HG02884 (cell line): ENCODE data around the gene MED25.
"Not testable (repeated sequence)": the region's sequence is repeated elsewhere in the genome, so short reads cannot be mapped to it uniquely, and the experiment has no call there.

Experiments used
- ATAC-seq: cut with Tn5 transposase; IDR thresholded peaks from one replicate; pipeline ENCODE4 v1.9.1; 2021; ENCODE audit warnings: mild to moderate bottlenecking, moderate library complexity; ENCODE audit not compliant: unreplicated experiment

MED25 gene

GRCh38 chr19:49812997-49813861 is 4.9 kb upstream of the MED25 start, which contains the start of gene FUZ:
Gene FUZ, minus strand, starts transcription at chr19:49813292. Its CDS starts 186 bp downstream, at chr19:49813106.
- peak; percentile 49 for ATAC-seq

- ATAC-seq, result no peak
These were observed 4.1 kb upstream of the MED25 start for GRCh38 chr19:49814010-49814409.

- no peak for ATAC-seq
These were observed 1.5 kb upstream of the MED25 start for GRCh38 chr19:49816590-49816989.

GRCh38 chr19:49818649-49819370 is 721 bp downstream of the MED25 start:
- no peak for ATAC-seq

- not testable (repeated sequence) for ATAC-seq
These were observed 1.5 kb downstream of the MED25 start for GRCh38 chr19:49819452-49820115.

- no peak for ATAC-seq
These were observed 2.0 kb downstream of the MED25 start for GRCh38 chr19:49820125-49820524.

GRCh38 chr19:49823472-49823871 is 5.4 kb downstream of the MED25 start:
- no peak for ATAC-seq

GRCh38 chr19:49824662-49825061 is 6.6 kb downstream of the MED25 start:
- ATAC-seq, result no peak

GRCh38 chr19:49827034-49827433 is 8.9 kb downstream of the MED25 start:
- ATAC-seq, result no peak

GRCh38 chr19:49829200-49829599 is 11.1 kb downstream of the MED25 start:
- ATAC-seq, result no peak

GRCh38 chr19:49829721-49830120 is 11.6 kb downstream of the MED25 start:
- no peak for ATAC-seq

GRCh38 chr19:49830766-49831165 is 12.7 kb downstream of the MED25 start:
- ATAC-seq, result no peak

- ATAC-seq, result no peak
These were observed 13.5 kb downstream of the MED25 start for GRCh38 chr19:49831592-49831991.

GRCh38 chr19:49832556-49832955 is 14.5 kb downstream of the MED25 start:
- no peak for ATAC-seq

- ATAC-seq, result no peak
These were observed 15.5 kb downstream of the MED25 start for GRCh38 chr19:49833599-49833998.

GRCh38 chr19:49835562-49835961 is 17.5 kb downstream of the MED25 start:
- no peak for ATAC-seq

- no peak for ATAC-seq
These were observed 18.3 kb downstream of the MED25 start for GRCh38 chr19:49836176-49837008.

- no peak for ATAC-seq
These were observed 18.9 kb downstream of the MED25 start for GRCh38 chr19:49837009-49837310.

GRCh38 chr19:49837425-49837824 is 19.3 kb downstream of the MED25 start:
- ATAC-seq, result no peak

GRCh38 chr19:49838885-49839588 is 20.9 kb downstream of the MED25 start:
- no peak for ATAC-seq
